HepG2 (cell line): ENCODE measurements around the gene FKTN. TPM values are rescaled to one million over a fixed set of nuclear protein-coding genes. Genes with fewer than 3 reads are reported as not detected.

Experiments used
- ATAC-seq: fragments of 200-7000 bp; cut with Tn5 transposase; 3 replicates; pipeline ENCODE4 v1.9.1; 2020; ENCODE audit warnings: mild to moderate bottlenecking, moderate library complexity
- BruUV-seq: library from RNA; stranded (reverse); fragments of 400-500 nt; replicated peaks from 2 replicates; lab custom pipeline; 2021; lab: Mats Ljungman, UMichigan
- CTCF ChIA-PET: fragments of 300-600 bp; formaldehyde crosslinking; extraction: SDS; loops from one replicate; lab custom pipeline; 2021; ENCODE audit warnings: low total read pairs, inconsistent platforms, low intra/inter-chr PET ratio; lab: Yijun Ruan, JAX
- POLR2A ChIA-PET: fragments of 350-600 bp; sonication (Branson Sonifier 250); formaldehyde crosslinking; loops from one replicate; lab custom pipeline; 2020; ENCODE audit warnings: antibody characterized with exemption, inconsistent platforms; lab: Yijun Ruan, JAX
- DNase-seq: peaks from one replicate; pipeline ENCODE4 v3.0.0-alpha.2; 2015; ENCODE audit warnings: low spot score
- FAIRE-seq: peaks from 3 replicates; lab custom pipeline; 2011; peaks lifted over from hg19 to GRCh38; lab: Jason Lieb, UNC
- H2AFZ ChIP-seq: one replicate; pipeline ENCODE4 v1.6.1; 2011; ENCODE audit warnings: low read length, inconsistent platforms
- H3K27ac ChIP-seq: fragments of 300-600 bp; 3 replicates; pipeline ENCODE4 v1.8.0; 2011; ENCODE audit warnings: mixed run types, mild to moderate bottlenecking, mixed read lengths, low read length, inconsistent platforms; ENCODE audit not compliant: insufficient read depth; ENCODE audit errors: extremely low read length
- H3K27me3 ChIP-seq, 2 experiments: fragments of 200-600 bp in 1 of 2; 2 replicates in 1 of 2; 3 replicates in 1 of 2; pipeline versions ENCODE4 v1.6.0 to v1.8.0; 2011; ENCODE audit warnings: low read length in 2 of 2, mild to moderate bottlenecking in 2 of 2, moderate library complexity in 2 of 2, inconsistent platforms in 1 of 2; ENCODE audit not compliant: insufficient read depth in 2 of 2, control insufficient read depth in 1 of 2
- H3K36me3 ChIP-seq, 2 experiments: fragments of 200-600 bp in 1 of 2; replicated peaks in 1 of 2; 2 replicates in 1 of 2; 3 replicates in 1 of 2; pipeline versions ENCODE4 v1.5.1 to v1.8.0; 2011; ENCODE audit warnings: low read length in 2 of 2, inconsistent platforms in 1 of 2; ENCODE audit not compliant: insufficient read depth in 2 of 2, control insufficient read depth in 1 of 2
- H3K4me1 ChIP-seq: 2 replicates; pipeline ENCODE4 v1.5.1; 2012; ENCODE audit warnings: low read length, inconsistent platforms; ENCODE audit not compliant: insufficient read depth
- H3K4me2 ChIP-seq: 2 replicates; pipeline ENCODE4 v1.6.0; 2011; ENCODE audit warnings: low read depth, low read length, inconsistent platforms
- H3K4me3 ChIP-seq, 3 experiments: fragments of 200-600 bp in 1 of 3; sonication (generic), shearing (Covaris generic) in 1 of 3; replicated peaks in 1 of 3; 2 replicates each; pipeline ENCODE4 v1.5.1; 2011 to 2016; ENCODE audit warnings: low read length in 3 of 3, inconsistent platforms in 2 of 3, low read depth in 2 of 3, mild to moderate bottlenecking in 2 of 3, control low read depth in 1 of 3, mixed read lengths in 1 of 3; ENCODE audit not compliant: insufficient read depth in 1 of 3
- H3K79me2 ChIP-seq: one replicate; pipeline ENCODE4 v1.6.1; 2011; ENCODE audit warnings: low read length, inconsistent platforms; ENCODE audit not compliant: insufficient read depth
- H3K9ac ChIP-seq: 2 replicates; pipeline ENCODE4 v1.6.0; 2011; ENCODE audit warnings: mild to moderate bottlenecking, low read depth, low read length, inconsistent platforms; ENCODE audit not compliant: insufficient read depth
- H3K9me3 ChIP-seq: 2 replicates; pipeline ENCODE4 v1.5.1; 2012; ENCODE audit warnings: mild to moderate bottlenecking, low read length
- H4K20me1 ChIP-seq: 2 replicates; pipeline ENCODE4 v1.6.0; 2011; ENCODE audit warnings: inconsistent platforms, mild to moderate bottlenecking, low read length, moderate library complexity; ENCODE audit not compliant: insufficient read depth
- CHD2 ChIP-seq: IDR thresholded peaks from 2 replicates; pipeline ENCODE4 v1.6.1; 2011; ENCODE audit warnings: low read depth, low read length, improper control_type of control experiment
- HNF4A ChIP-seq: sonication (generic); formaldehyde crosslinking; IDR thresholded peaks from 2 replicates; pipeline ENCODE4 v1.4.0; 2020; ENCODE audit warnings: missing genetic modification reagents
- NR2F1 ChIP-seq, 2 experiments: fragments of 450-650 bp in 1 of 2; formaldehyde crosslinking in 1 of 2; IDR thresholded peaks; 2 replicates each; pipeline versions ENCODE4 v1.5.0 to v1.6.1; 2016 to 2020; ENCODE audit warnings: mild to moderate bottlenecking in 1 of 2, missing compliant biosample characterization in 1 of 2, missing genetic modification reagents in 1 of 2, moderate library complexity in 1 of 2
- NR2F2 ChIP-seq: IDR thresholded peaks from 2 replicates; pipeline ENCODE4 v1.6.1; 2012; ENCODE audit warnings: low read depth, inconsistent platforms, borderline replicate concordance
- NR2F6 ChIP-seq, 2 experiments: IDR thresholded peaks; 2 replicates each; pipeline ENCODE4 v1.6.1; 2016; ENCODE audit warnings: antibody characterized with exemption in 1 of 2, mild to moderate bottlenecking in 1 of 2
- SOX13 ChIP-seq, 3 experiments: fragments of 450-650 bp in 1 of 3; sonication (generic) in 1 of 3; formaldehyde crosslinking in 1 of 3; IDR thresholded peaks in 2 of 3; conservative IDR thresholded peaks in 1 of 3; 2 replicates each; pipeline versions ENCODE4 v1.5.0 to v1.6.1; 2016 to 2020; ENCODE audit warnings: antibody characterized with exemption in 1 of 3, mild to moderate bottlenecking in 1 of 3, missing compliant biosample characterization in 1 of 3, missing genetic modification reagents in 1 of 3, moderate library complexity in 1 of 3
- SPEN ChIP-seq: sonication (generic); formaldehyde crosslinking; IDR thresholded peaks from 2 replicates; pipeline ENCODE4 v1.5.1; 2020; ENCODE audit warnings: low read depth, mild to moderate bottlenecking, missing genetic modification reagents
- SRF ChIP-seq: IDR thresholded peaks from 2 replicates; pipeline ENCODE4 v1.6.1; 2011; ENCODE audit warnings: mild to moderate bottlenecking, low read depth, low read length, moderate library complexity
- TCF7 ChIP-seq: sonication (generic); IDR thresholded peaks from 2 replicates; pipeline ENCODE4 v1.6.1; 2016; ENCODE audit warnings: antibody characterized with exemption, low read depth
- WGBS: methylation state at CpG from one replicate; pipeline ENCODE4 v1.1.6; 2017; ENCODE audit warnings: low lambda C conversion rate; 5-methylcytosine and 5-hydroxymethylcytosine counted together
- in situ Hi-C: cut with HindIII; loops from 2 replicates; pipeline ENCODE4 v1.10.0; 2017; ENCODE audit warnings: low pct_unique_long_range_greater_than_20kb; ENCODE audit not compliant: extremely low pct_ligation_motif_present
- intact Hi-C: fragments of 100-400 bp; cut with micrococcal nuclease; formaldehyde crosslinking; loops from one replicate; pipeline ENCODE4 v1.10.0; 2022; ENCODE audit not compliant: unreplicated experiment
- polyA plus RNA-seq, 8 experiments: library from polyadenylated mRNA; depleted of rRNA in 3 of 8; stranded (reverse) in 7 of 8; unstranded in 1 of 8; fragments of >200 nt; fragmentation: Illumina TruSeq in 4 of 8; extraction: Trizol in 4 of 8; gene quantifications; 2 replicates each; pipeline versions ENCODE4 v1.2.1 to v1.2.3, GENCODE V29; 2011 to 2016; ENCODE audit warnings: low read depth in 4 of 8, missing spikeins in 1 of 8, mixed read lengths in 1 of 8; ENCODE audit not compliant: insufficient read depth in 1 of 8
- total RNA-seq, 5 experiments: library from RNA; depleted of rRNA; stranded (reverse); fragments of >200 nt; fragmentation: Illumina TruSeq; extraction: Trizol; gene quantifications; 2 replicates each; pipeline ENCODE4 v1.2.3, GENCODE V29; 2016; ENCODE audit warnings: low read depth in 1 of 5

FKTN gene
- total and polyA plus RNA-seq, 2 of the 13 experiments (the other 11 are each of a cell fraction or from before 2014, with no cell fraction given) = 7.9 to 13.5 TPM

- Histone ChIP-seq H3K36me3 (no peaks in the 10 kb centered on the region), H3K79me2 (no peaks in the 10 kb centered on the region), H3K27ac (no peak overlapping the region), H3K4me1 (peaks cover 14% of the 10 kb centered on the region)
- WGBS = 0% methylated on average over 4 of the region's 4 CpGs
- TF ChIP-seq NR2F6 (IDR thresholded peaks at IDR 0.05) (peak; percentile 88), NR2F6 (CRISPR knock-in tag; IDR thresholded peaks at IDR 0.05) (peak; percentile 56), TCF7 (peak; percentile 25; the same call in 1 of the 2 replicates), SRF (peak; percentile 42; the same call in 1 of the 2 replicates), CHD2 (no peak), HNF4A (CRISPR knock-in tag) (peak; percentile 37; the same call in 1 of the 2 replicates), SOX13 (IDR thresholded peaks at IDR 0.05) (no peak), SOX13 (CRISPR knock-in tag; conservative IDR thresholded peaks at IDR 0.05 in 1 of 2, IDR thresholded peaks at IDR 0.05 in 1 of 2) (0 out of 4 replicates have a peak, but pooled peaks of 1 of the 2 experiments have one; percentile 12), NR2F2 (peak; percentile 95), SPEN (CRISPR knock-in tag) (no peak), NR2F1 (CRISPR knock-in tag; IDR thresholded peaks at IDR 0.05) (peak in 1 of 2 experiments; percentile 65; a peak in 2 of 4 replicates)
- TF ChIP-seq, all 625 proteins: peak for 7
- intact Hi-C loops (no loop called here), in situ Hi-C loops (no loop called here)
- Histone ChIP-seq H3K4me3 (no peak overlapping the region), H3K4me2 (no peak overlapping the region), H3K9ac (no peak overlapping the region), H3K9me3 (no peaks in the 10 kb centered on the region), H2AFZ (no peak overlapping the region), H3K27me3 (peaks cover 0 to 4% of the 10 kb centered on the region in 2 experiments; a peak in 1 of 5 replicates), H4K20me1 (no peaks in the 10 kb centered on the region)
- peak; percentile 15 for FAIRE-seq
- no TSS peak for BruUV-seq
- ATAC-seq = no peak
- ChIA-PET CTCF (no interaction called here), POLR2A (no interaction called here)
- DNase-seq = no peak
Observed at GRCh38 chr9:105667867-105668266, 109.9 kb downstream of the FKTN start.
